Adrenal gland (tissue), 12 donors: ENCODE measurements around the gene LBH. TPM values are rescaled to one million over a fixed set of nuclear protein-coding genes. Genes with fewer than 3 reads are reported as not detected.

ENCODE experiments used
- DNase-seq, 7 donors: peaks; one replicate each; pipeline ENCODE4 v3.0.0-alpha.2; 2019 to 2020
- H3K27ac ChIP-seq, 5 donors: fragments of 200-600 bp; sonication (generic) in 4 of 5; 1 replicate in 3 of 5; 2 replicates in 2 of 5; pipeline versions ENCODE4 v1.5.1 to v1.8.0; 2016 to 2020; ENCODE audit warnings: mild to moderate bottlenecking in 1 of 5
- H3K27me3 ChIP-seq: fragments of 200-600 bp; 2 replicates; pipeline ENCODE4 v1.8.0; 2021
- H3K36me3 ChIP-seq, 2 donors: fragments of 200-600 bp; replicated peaks in 1 of 2; 1 replicate in 1 of 2; 2 replicates in 1 of 2; pipeline versions ENCODE4 v1.5.1 to v1.8.0; 2018 to 2022
- H3K4me1 ChIP-seq, 2 donors: fragments of 200-600 bp; replicated peaks in 1 of 2; 1 replicate in 1 of 2; 2 replicates in 1 of 2; pipeline versions ENCODE4 v1.5.1 to v1.8.0; 2018 to 2021
- H3K4me3 ChIP-seq, 4 donors: fragments of 200-600 bp; sonication (generic) in 3 of 4; one replicate each; pipeline ENCODE4 v1.5.1; 2016 to 2018
- H3K9me3 ChIP-seq, 3 donors: fragments of 200-600 bp; sonication (generic) in 1 of 3; replicated peaks in 1 of 3; 1 replicate in 2 of 3; 2 replicates in 1 of 3; pipeline versions ENCODE4 v1.5.1 to v1.8.0; 2016 to 2021
- POLR2A ChIP-seq, 2 donors: fragments of 450-650 bp; IDR thresholded peaks; one replicate each; pipeline ENCODE4 v1.6.1; 2017; ENCODE audit warnings: antibody characterized with exemption in 2 of 2, mild to moderate bottlenecking in 2 of 2, moderate library complexity in 1 of 2
- WGBS, 4 donors: extraction: QIAGEN DNeasy Blood & Tissue Kit in 2 of 4; methylation state at CpG; one replicate each; pipeline versions ENCODE4 v1.1.5 to v1.1.7; 2013 to 2017; 5-methylcytosine and 5-hydroxymethylcytosine counted together
- intact Hi-C, 2 donors: fragments of 100-400 bp; cut with DNase I; formaldehyde crosslinking; loops; one replicate each; pipeline versions ENCODE4 v1.14.1 to v1.15.0; 2022 to 2023
- polyA plus RNA-seq, 3 donors: library from polyadenylated mRNA; stranded (reverse); fragments of 200-250 nt in 2 of 3; fragments of 350-450 nt in 1 of 3; fragmentation: Illumina TruSeq in 1 of 3; extraction: RNeasy Lipid Tissue Mini Kit (QIAGEN cat#74804) in 1 of 3; gene quantifications; one replicate each; pipeline ENCODE4 v1.2.3, GENCODE V29; 2013 to 2014
- total RNA-seq, 9 donors: library from RNA; depleted of rRNA in 4 of 9; stranded (reverse); fragments of >200 nt in 4 of 9; fragments of 120-200 nt in 1 of 9; fragmentation: NEBNext Ultra II Directional in 1 of 9; extraction: Animal tissue kit (Norgen Biotek cat#: 25700) in 1 of 9; gene quantifications; one replicate each; pipeline versions ENCODE4 v1.1.0 to v1.2.4, GENCODE V29; 2013 to 2023
- TF ChIP-seq, protein P1 (sequence below), 6 experiments: fragments of 450-650 bp in 4 of 6; fragments of 200-600 bp in 2 of 6; sonication (generic) in 1 of 6; IDR thresholded peaks; 1 replicate in 5 of 6; 2 replicates in 1 of 6; pipeline versions ENCODE4 v1.5.1 to v1.8.0; 2016 to 2021; ENCODE audit warnings: antibody characterized with exemption in 6 of 6, mild to moderate bottlenecking in 2 of 6, moderate library complexity in 1 of 6
- donor health status: healthy with polysubstance abuse.
- donor health status: Bipolar disorder and iron deficiency.
- donor health status: DM: yes; HTN: yes; CAD: no.
- donor health status: DM: no; HTN: no; CAD: no.
- donor health status: DM: no; HTN: no; CAD: no.
- donor health status: DM: yes; HTN: yes; CAD: no.

LBH gene
- total and polyA plus RNA-seq, 12 donors, result 7.6 to 76.4 (median 11.4) TPM

DNA sequence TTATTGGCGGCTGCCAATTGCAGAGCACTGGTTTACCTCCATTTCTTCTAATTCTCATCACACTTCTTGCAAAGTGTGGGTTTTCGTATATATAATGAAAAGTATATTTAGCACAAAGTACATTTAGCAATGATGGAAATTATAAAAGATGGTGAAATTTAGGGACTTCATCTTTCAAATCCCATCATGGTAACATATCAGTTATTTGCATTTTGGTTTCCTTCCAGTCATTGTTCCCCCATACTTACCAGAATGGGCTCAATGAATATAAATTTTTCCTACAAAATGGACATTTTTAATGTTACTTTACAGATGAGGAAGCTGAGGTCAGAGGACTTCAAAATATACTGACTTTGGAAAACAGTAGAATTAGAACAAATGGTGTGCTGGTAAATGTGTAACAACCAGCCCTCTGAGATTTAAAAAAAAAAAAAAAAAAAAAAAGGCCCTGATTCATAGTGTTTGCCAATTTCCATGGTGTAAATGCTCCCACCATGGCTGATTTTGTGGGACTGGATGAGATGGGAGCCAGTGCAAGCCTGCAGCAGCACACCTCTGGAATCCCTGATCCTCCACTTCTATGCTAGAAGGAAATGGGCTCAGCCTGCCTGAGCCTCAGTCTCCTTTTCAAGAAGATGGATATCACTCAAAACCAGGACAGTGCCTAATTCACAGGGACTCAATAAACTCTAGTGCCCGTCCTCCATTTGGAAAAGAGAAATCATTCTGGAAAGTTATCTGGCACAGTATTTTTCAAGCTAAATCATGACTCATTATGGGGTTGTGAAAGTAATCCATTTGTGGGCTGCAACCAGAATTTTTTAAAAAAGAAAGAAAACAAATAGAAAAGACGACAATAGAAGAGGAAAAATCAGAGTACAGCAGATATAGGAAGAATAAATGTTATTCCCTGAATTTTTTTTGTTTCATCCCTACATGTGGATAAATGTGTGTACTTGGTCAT, 34.0 kb downstream of the LBH start:
- Histone ChIP-seq H3K4me3 (peak overlapping the region in 1 of 4 donors; percentile 25), H3K27ac (peak overlapping the region in 4 of 5 donors; percentile 28 to 79 (median 72)), H3K36me3 (no peaks in the 10 kb centered on the region), H3K27me3 (no peaks in the 10 kb centered on the region), H3K4me1 (peaks cover 10 to 17% of the 10 kb centered on the region in 2 donors), H3K9me3 (no peaks in the 10 kb centered on the region)
- peak in 1 of 7 donors; percentile 46 for DNase-seq
- no peak for TF ChIP-seq POLR2A (IDR thresholded peaks at IDR 0.05)
- TF ChIP-seq, protein P1, sequence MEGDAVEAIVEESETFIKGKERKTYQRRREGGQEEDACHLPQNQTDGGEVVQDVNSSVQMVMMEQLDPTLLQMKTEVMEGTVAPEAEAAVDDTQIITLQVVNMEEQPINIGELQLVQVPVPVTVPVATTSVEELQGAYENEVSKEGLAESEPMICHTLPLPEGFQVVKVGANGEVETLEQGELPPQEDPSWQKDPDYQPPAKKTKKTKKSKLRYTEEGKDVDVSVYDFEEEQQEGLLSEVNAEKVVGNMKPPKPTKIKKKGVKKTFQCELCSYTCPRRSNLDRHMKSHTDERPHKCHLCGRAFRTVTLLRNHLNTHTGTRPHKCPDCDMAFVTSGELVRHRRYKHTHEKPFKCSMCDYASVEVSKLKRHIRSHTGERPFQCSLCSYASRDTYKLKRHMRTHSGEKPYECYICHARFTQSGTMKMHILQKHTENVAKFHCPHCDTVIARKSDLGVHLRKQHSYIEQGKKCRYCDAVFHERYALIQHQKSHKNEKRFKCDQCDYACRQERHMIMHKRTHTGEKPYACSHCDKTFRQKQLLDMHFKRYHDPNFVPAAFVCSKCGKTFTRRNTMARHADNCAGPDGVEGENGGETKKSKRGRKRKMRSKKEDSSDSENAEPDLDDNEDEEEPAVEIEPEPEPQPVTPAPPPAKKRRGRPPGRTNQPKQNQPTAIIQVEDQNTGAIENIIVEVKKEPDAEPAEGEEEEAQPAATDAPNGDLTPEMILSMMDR (IDR thresholded peaks at IDR 0.05), result no peak
- 61 to 66% (median 64%) methylated on average over 4 of the region's 4 CpGs for WGBS, 4 donors
- intact Hi-C loops, result no loop called here

DNA sequence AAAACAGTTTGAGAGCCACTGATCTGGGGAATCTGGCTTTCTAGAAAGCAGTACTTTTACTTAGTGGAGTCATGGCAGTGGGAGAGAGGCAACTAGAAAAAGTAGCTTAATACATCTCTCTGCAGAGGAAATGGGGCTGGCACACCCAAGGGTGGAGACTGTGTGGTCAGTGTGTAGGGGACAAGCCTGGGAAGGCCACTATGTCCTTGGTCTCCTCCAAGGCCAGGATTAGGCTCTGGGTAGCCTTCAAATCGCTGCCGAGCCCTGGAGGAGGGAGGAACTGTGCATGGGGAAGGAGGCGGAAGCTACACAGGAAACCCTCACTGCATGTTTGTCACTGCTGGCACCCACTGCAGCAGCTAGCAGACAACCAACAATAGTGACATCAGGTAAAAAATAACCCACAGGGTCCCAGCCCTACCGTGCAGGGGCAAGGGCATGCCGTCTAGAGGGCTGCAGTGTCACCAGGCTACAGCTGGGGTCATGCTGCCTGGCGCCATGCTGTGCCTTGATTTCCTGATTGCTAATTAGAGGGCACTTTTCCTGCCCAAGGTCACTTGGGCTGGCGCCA, 34.8 kb downstream of the LBH start:
- DNase-seq, result peak in 6 of 7 donors; percentile 40 to 70 (median 52)
- 26 to 33% (median 32%) methylated on average over 3 to 7 of the region's 7 CpGs for WGBS, 4 donors
- H3K36me3 ChIP-seq, result no peaks in the 10 kb centered on the region
- TF ChIP-seq POLR2A (IDR thresholded peaks at IDR 0.05), result no peak
- TF ChIP-seq, protein P1 (IDR thresholded peaks at IDR 0.05), result no peak
- peaks cover 10 to 17% of the 10 kb centered on the region in 2 donors for H3K4me1 ChIP-seq
- H3K4me3 ChIP-seq, result peak overlapping the region in 1 of 4 donors; percentile 25
- peak overlapping the region in 4 of 5 donors; percentile 28 to 79 (median 72) for H3K27ac ChIP-seq
- intact Hi-C loops, result no loop called here
- H3K27me3 ChIP-seq, result no peaks in the 10 kb centered on the region
- H3K9me3 ChIP-seq, result no peaks in the 10 kb centered on the region

DNA sequence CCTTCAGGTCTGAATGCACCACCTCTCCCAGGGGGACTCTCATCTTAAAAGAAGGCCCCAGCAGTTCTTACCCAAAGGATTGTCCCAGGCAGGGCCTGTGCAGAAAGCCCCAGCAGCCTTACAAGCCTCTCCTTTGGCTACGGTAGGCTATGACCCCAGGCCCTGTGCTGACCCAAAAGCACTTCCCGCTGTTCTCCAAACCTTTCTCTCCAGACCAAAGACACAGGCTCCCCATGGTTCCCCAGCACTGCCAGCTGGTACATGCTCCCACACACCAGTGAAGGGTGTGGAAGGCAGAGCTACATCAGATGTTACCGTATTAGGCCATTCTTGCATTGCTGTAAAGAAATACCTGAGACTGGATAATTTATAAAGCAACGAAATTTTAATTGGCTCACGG, 35.4 kb downstream of the LBH start:
- peak overlapping the region in 1 of 4 donors; percentile 25 for H3K4me3 ChIP-seq
- 93 to 98% (median 96%) methylated on average over 5 of the region's 5 CpGs for WGBS, 4 donors
- intact Hi-C loops, result no loop called here
- no peaks in the 10 kb centered on the region for H3K9me3 ChIP-seq
- TF ChIP-seq POLR2A (IDR thresholded peaks at IDR 0.05), result no peak
- TF ChIP-seq, protein P1 (IDR thresholded peaks at IDR 0.05), result no peak
- H3K36me3 ChIP-seq, result no peaks in the 10 kb centered on the region
- peak overlapping the region in 1 of 5 donors; percentile 79 for H3K27ac ChIP-seq
- H3K4me1 ChIP-seq, result peaks cover 10 to 17% of the 10 kb centered on the region in 2 donors
- H3K27me3 ChIP-seq, result no peaks in the 10 kb centered on the region
- DNase-seq, result no peak
